Activated T-cell treated with anti-CD3 and anti-CD28 coated beads, Interleukin-2, amount 50 U/mL, for 24 hours (primary cell): ENCODE results near the gene SFSWAP.
"Not testable (repeated sequence)": the region's sequence is repeated elsewhere in the genome, so short reads cannot be mapped to it uniquely, and the experiment has no call there.

Experiments used
- DNase-seq: peaks from one replicate; pipeline ENCODE4 v3.0.0-alpha.2; 2020
- H3K27ac Mint-ChIP-seq: 2 replicates; pipeline ENCODE4 v1.8.0; 2020; ENCODE audit warnings: mild to moderate bottlenecking, mixed read lengths
- H3K27me3 Mint-ChIP-seq: 2 replicates; pipeline ENCODE4 v1.8.0; 2020; ENCODE audit warnings: mixed read lengths
- H3K36me3 Mint-ChIP-seq: 2 replicates; pipeline ENCODE4 v1.8.0; 2020; ENCODE audit warnings: low read depth, mixed read lengths
- H3K4me1 Mint-ChIP-seq: 2 replicates; pipeline ENCODE4 v1.8.0; 2020; ENCODE audit warnings: low read depth, mixed read lengths
- H3K4me3 Mint-ChIP-seq: 2 replicates; pipeline ENCODE4 v1.8.0; 2020; ENCODE audit warnings: mild to moderate bottlenecking, moderate library complexity, mixed read lengths
- H3K9me3 Mint-ChIP-seq: 2 replicates; pipeline ENCODE4 v1.8.0; 2020; ENCODE audit warnings: mixed read lengths

The SFSWAP gene

GRCh38 chr12:131765961-131766360, 55.1 kb downstream of the SFSWAP start:
- Mint-ChIP-seq H3K4me3 (no peak overlapping the region), H3K36me3 (peaks cover 93% of the 10 kb centered on the region), H3K9me3 (no peaks in the 10 kb centered on the region), H3K27me3 (no peaks in the 10 kb centered on the region), H3K4me1 (no peaks in the 10 kb centered on the region), H3K27ac (no peak overlapping the region)
- DNase-seq = no peak

GRCh38 chr12:131766382-131767107, 55.7 kb downstream of the SFSWAP start:
- Mint-ChIP-seq H3K36me3 (peaks cover 93% of the 10 kb centered on the region), H3K4me1 (no peaks in the 10 kb centered on the region), H3K27ac (no peak overlapping the region), H3K9me3 (no peaks in the 10 kb centered on the region), H3K4me3 (no peak overlapping the region), H3K27me3 (no peaks in the 10 kb centered on the region)
- DNase-seq = no peak

GRCh38 chr12:131770120-131770519, 59.2 kb downstream of the SFSWAP start:
- Mint-ChIP-seq H3K27me3 (no peaks in the 10 kb centered on the region), H3K4me3 (no peak overlapping the region), H3K27ac (no peak overlapping the region), H3K9me3 (no peaks in the 10 kb centered on the region), H3K36me3 (peaks cover 94% of the 10 kb centered on the region), H3K4me1 (peaks cover 30% of the 10 kb centered on the region)
- no peak for DNase-seq

GRCh38 chr12:131771965-131772364, 61.1 kb downstream of the SFSWAP start:
- DNase-seq = no peak
- Mint-ChIP-seq H3K4me3 (no peak overlapping the region), H3K9me3 (no peaks in the 10 kb centered on the region), H3K27me3 (no peaks in the 10 kb centered on the region), H3K4me1 (peaks cover 42% of the 10 kb centered on the region), H3K36me3 (peaks cover 93% of the 10 kb centered on the region), H3K27ac (peak overlapping the region; percentile 23)

- Mint-ChIP-seq H3K27me3 (no peaks in the 10 kb centered on the region), H3K27ac (peak overlapping the region; percentile 80), H3K36me3 (peaks cover 94% of the 10 kb centered on the region), H3K4me1 (peaks cover 42% of the 10 kb centered on the region), H3K4me3 (no peak overlapping the region), H3K9me3 (no peaks in the 10 kb centered on the region)
- DNase-seq = no peak
Observed at GRCh38 chr12:131773582-131774221, 62.8 kb downstream of the SFSWAP start.

GRCh38 chr12:131774576-131775391, 63.9 kb downstream of the SFSWAP start:
- no peak for DNase-seq
- H3K4me3 Mint-ChIP-seq = no peak overlapping the region
- H3K4me1 Mint-ChIP-seq = peaks cover 42% of the 10 kb centered on the region
- H3K9me3 Mint-ChIP-seq = no peaks in the 10 kb centered on the region
- peak overlapping the region; percentile 20 for H3K27ac Mint-ChIP-seq
- H3K27me3 Mint-ChIP-seq = no peaks in the 10 kb centered on the region
- H3K36me3 Mint-ChIP-seq = peaks cover 94% of the 10 kb centered on the region

- no peak for DNase-seq
- Mint-ChIP-seq H3K36me3 (peaks cover 94% of the 10 kb centered on the region), H3K9me3 (no peaks in the 10 kb centered on the region), H3K4me3 (no peak overlapping the region), H3K27ac (peak overlapping the region; percentile 74), H3K4me1 (peaks cover 42% of the 10 kb centered on the region), H3K27me3 (no peaks in the 10 kb centered on the region)
Observed at GRCh38 chr12:131775392-131776236, 64.7 kb downstream of the SFSWAP start.

- Mint-ChIP-seq H3K4me1 (peaks cover 42% of the 10 kb centered on the region), H3K27ac (peak overlapping the region; percentile 74), H3K9me3 (no peaks in the 10 kb centered on the region), H3K36me3 (peaks cover 90% of the 10 kb centered on the region), H3K27me3 (no peaks in the 10 kb centered on the region), H3K4me3 (no peak overlapping the region)
- DNase-seq = no peak
Observed at GRCh38 chr12:131776237-131776889, 65.5 kb downstream of the SFSWAP start.

- not testable (repeated sequence) for DNase-seq, H3K27ac Mint-ChIP-seq, H3K9me3 Mint-ChIP-seq, H3K4me3 Mint-ChIP-seq, H3K27me3 Mint-ChIP-seq
- Mint-ChIP-seq H3K36me3 (peaks cover 89% of the 10 kb centered on the region), H3K4me1 (peaks cover 39% of the 10 kb centered on the region)
Observed at GRCh38 chr12:131777269-131777668, 66.4 kb downstream of the SFSWAP start.

GRCh38 chr12:131779027-131779426, 68.1 kb downstream of the SFSWAP start:
- Mint-ChIP-seq H3K27ac (peak overlapping the region; percentile 14), H3K36me3 (peaks cover 82% of the 10 kb centered on the region), H3K4me3 (no peak overlapping the region), H3K9me3 (no peaks in the 10 kb centered on the region), H3K27me3 (no peaks in the 10 kb centered on the region), H3K4me1 (peaks cover 25% of the 10 kb centered on the region)
- DNase-seq = no peak

GRCh38 chr12:131782061-131782460, 71.2 kb downstream of the SFSWAP start:
- peak overlapping the region; percentile 52 for H3K27ac Mint-ChIP-seq
- DNase-seq = no peak
- H3K36me3 Mint-ChIP-seq = peaks cover 85% of the 10 kb centered on the region
- no peaks in the 10 kb centered on the region for H3K27me3 Mint-ChIP-seq
- H3K4me3 Mint-ChIP-seq = no peak overlapping the region
- no peaks in the 10 kb centered on the region for H3K9me3 Mint-ChIP-seq
- peaks cover 1% of the 10 kb centered on the region for H3K4me1 Mint-ChIP-seq

- no peak for DNase-seq
- H3K4me3 Mint-ChIP-seq = no peak overlapping the region
- H3K27me3 Mint-ChIP-seq = no peaks in the 10 kb centered on the region
- no peaks in the 10 kb centered on the region for H3K9me3 Mint-ChIP-seq
- H3K27ac Mint-ChIP-seq = peak overlapping the region; percentile 70
- H3K36me3 Mint-ChIP-seq = peaks cover 84% of the 10 kb centered on the region
- peaks cover 1% of the 10 kb centered on the region for H3K4me1 Mint-ChIP-seq
Observed at GRCh38 chr12:131783915-131784541, 73.1 kb downstream of the SFSWAP start.

GRCh38 chr12:131784909-131785762, 74.2 kb downstream of the SFSWAP start:
- H3K9me3 Mint-ChIP-seq = no peaks in the 10 kb centered on the region
- H3K36me3 Mint-ChIP-seq = peaks cover 85% of the 10 kb centered on the region
- H3K4me3 Mint-ChIP-seq = no peak overlapping the region
- H3K27ac Mint-ChIP-seq = no peak overlapping the region
- no peaks in the 10 kb centered on the region for H3K27me3 Mint-ChIP-seq
- no peak for DNase-seq
- H3K4me1 Mint-ChIP-seq = peaks cover 1% of the 10 kb centered on the region
